Stimulated activated CD8-positive, alpha-beta memory T cell treated with anti-CD3 and anti-CD28 coated beads, Interleukin-7, amount 100 ng/mL, for 24 hours (primary cell): Measurements from ENCODE around the gene PPP1R13B.

Experiments used
- DNase-seq: peaks from one replicate; pipeline ENCODE4 v3.0.0-alpha.2; 2020; ENCODE audit warnings: low read depth

PPP1R13B gene

GRCh38 chr14:103685276-103686211, 161.8 kb downstream of the PPP1R13B start:
- DNase-seq, result no peak

- DNase-seq, result no peak
Measured at GRCh38 chr14:103684871-103685270, 162.5 kb downstream of the PPP1R13B start.

- no peak for DNase-seq
Measured at GRCh38 chr14:103684471-103684870, 162.9 kb downstream of the PPP1R13B start.
